HepG2 (cell line): ENCODE data around the gene TRAF4. TPM values are rescaled to one million over a fixed set of nuclear protein-coding genes. Genes with fewer than 3 reads are reported as not detected.

Source experiments
- ATAD3A ChIP-seq: sonication (generic); formaldehyde crosslinking; IDR thresholded peaks from 2 replicates; pipeline ENCODE4 v1.4.0; 2020; ENCODE audit warnings: missing genetic modification reagents
- CSRNP1 ChIP-seq: sonication (generic); formaldehyde crosslinking; IDR thresholded peaks from 2 replicates; pipeline ENCODE4 v1.8.1; 2023; ENCODE audit warnings: mild to moderate bottlenecking, missing genetic modification reagents
- FOSL1 ChIP-seq: sonication (generic); formaldehyde crosslinking; IDR thresholded peaks from 2 replicates; pipeline ENCODE4 v1.9.0; 2021; ENCODE audit warnings: missing genetic modification reagents, borderline replicate concordance
- FOXO1 ChIP-seq: sonication (generic); formaldehyde crosslinking; IDR thresholded peaks from 2 replicates; pipeline ENCODE4 v1.4.0; 2020; ENCODE audit warnings: missing genetic modification reagents
- GFI1 ChIP-seq: sonication (generic); formaldehyde crosslinking; IDR thresholded peaks from 2 replicates; pipeline ENCODE4 v1.5.0; 2020; ENCODE audit warnings: missing genetic modification reagents, mild to moderate bottlenecking, borderline replicate concordance
- HBP1 ChIP-seq: IDR thresholded peaks from 2 replicates; pipeline ENCODE4 v1.6.1; 2016; ENCODE audit warnings: low read depth, control low read depth
- HDAC2 ChIP-seq: sonication (generic); formaldehyde crosslinking; IDR thresholded peaks from 2 replicates; pipeline ENCODE4 v1.4.0; 2020; ENCODE audit warnings: missing genetic modification reagents
- MBNL3 ChIP-seq: fragments of 250-450 bp; sonication (Bioruptor Pico); conservative IDR thresholded peaks from 2 replicates; pipeline ENCODE4 v1.8.0; 2022; ENCODE audit warnings: mild to moderate bottlenecking, inconsistent platforms
- MEIS1 ChIP-seq: sonication (generic); formaldehyde crosslinking; IDR thresholded peaks from 2 replicates; pipeline ENCODE4 v1.9.0; 2021; ENCODE audit warnings: mild to moderate bottlenecking, missing genetic modification reagents, moderate library complexity, borderline replicate concordance
- NAIF1 ChIP-seq: sonication (generic); formaldehyde crosslinking; IDR thresholded peaks from 2 replicates; pipeline ENCODE4 v1.5.0; 2020; ENCODE audit warnings: mild to moderate bottlenecking, missing genetic modification reagents, borderline replicate concordance
- PATZ1 ChIP-seq: sonication (generic); formaldehyde crosslinking; IDR thresholded peaks from 2 replicates; pipeline ENCODE4 v1.4.0; 2020; ENCODE audit warnings: missing genetic modification reagents
- SMAD9 ChIP-seq: sonication (generic); formaldehyde crosslinking; IDR thresholded peaks from 2 replicates; pipeline ENCODE4 v1.5.1; 2020; ENCODE audit warnings: mild to moderate bottlenecking, missing genetic modification reagents
- TFDP1 ChIP-seq: IDR thresholded peaks from 2 replicates; pipeline ENCODE4 v1.6.1; 2016; ENCODE audit warnings: missing compliant biosample characterization, missing genetic modification reagents, borderline replicate concordance
- ZBTB1 ChIP-seq: sonication (generic); formaldehyde crosslinking; IDR thresholded peaks from 2 replicates; pipeline ENCODE4 v1.4.0; 2020; ENCODE audit warnings: missing genetic modification reagents, borderline replicate concordance
- ZFP1 ChIP-seq: IDR thresholded peaks from 2 replicates; pipeline ENCODE4 v1.6.1; 2016
- ZMAT3 ChIP-seq: sonication (generic); formaldehyde crosslinking; conservative IDR thresholded peaks from 2 replicates; pipeline ENCODE4 v1.7.0; 2021; ENCODE audit warnings: missing genetic modification reagents
- ZNF331 ChIP-seq: sonication (generic); formaldehyde crosslinking; IDR thresholded peaks from 2 replicates; pipeline ENCODE4 v1.4.0; 2020; ENCODE audit warnings: missing genetic modification reagents
- ZNF576 ChIP-seq: sonication (generic); formaldehyde crosslinking; IDR thresholded peaks from 2 replicates; pipeline ENCODE4 v1.4.0; 2020; ENCODE audit warnings: mild to moderate bottlenecking, missing genetic modification reagents
- ZNF589 ChIP-seq: sonication (generic); formaldehyde crosslinking; conservative IDR thresholded peaks from 2 replicates; pipeline ENCODE4 v1.8.0; 2022; ENCODE audit warnings: mild to moderate bottlenecking, moderate library complexity, missing genetic modification reagents
- ZNF740 ChIP-seq: sonication (generic); formaldehyde crosslinking; IDR thresholded peaks from 2 replicates; pipeline ENCODE4 v1.4.0; 2020; ENCODE audit warnings: missing genetic modification reagents
- ZNF891 ChIP-seq: sonication (generic); formaldehyde crosslinking; IDR thresholded peaks from 2 replicates; pipeline ENCODE4 v1.5.0; 2020; ENCODE audit warnings: mild to moderate bottlenecking, missing genetic modification reagents
- ZSCAN29 ChIP-seq: sonication (generic); formaldehyde crosslinking; conservative IDR thresholded peaks from 2 replicates; pipeline ENCODE4 v1.4.0; 2020; ENCODE audit warnings: mild to moderate bottlenecking, missing genetic modification reagents
- ZSCAN31 ChIP-seq: sonication (generic); formaldehyde crosslinking; IDR thresholded peaks from 2 replicates; pipeline ENCODE4 v1.5.0; 2020; ENCODE audit warnings: low read depth, mild to moderate bottlenecking, missing genetic modification reagents
- polyA plus RNA-seq, 8 experiments: library from polyadenylated mRNA; depleted of rRNA in 3 of 8; stranded (reverse) in 7 of 8; unstranded in 1 of 8; fragments of >200 nt; fragmentation: Illumina TruSeq in 4 of 8; extraction: Trizol in 4 of 8; gene quantifications; 2 replicates each; pipeline versions ENCODE4 v1.2.1 to v1.2.3, GENCODE V29; 2011 to 2016; ENCODE audit warnings: low read depth in 4 of 8, missing spikeins in 1 of 8, mixed read lengths in 1 of 8; ENCODE audit not compliant: insufficient read depth in 1 of 8
- total RNA-seq, 5 experiments: library from RNA; depleted of rRNA; stranded (reverse); fragments of >200 nt; fragmentation: Illumina TruSeq; extraction: Trizol; gene quantifications; 2 replicates each; pipeline ENCODE4 v1.2.3, GENCODE V29; 2016; ENCODE audit warnings: low read depth in 1 of 5

The TRAF4 gene
- total and polyA plus RNA-seq, 2 of the 13 experiments (the other 11 are each of a cell fraction or from before 2014, with no cell fraction given), result 86.0 to 89.9 TPM

- TF ChIP-seq HBP1 (no peak), ZNF740 (CRISPR knock-in tag) (peak; percentile 83), ATAD3A (no peak), ZBTB1 (CRISPR knock-in tag) (no peak), PATZ1 (peak; percentile 99), ZNF331 (CRISPR knock-in tag) (peak; percentile 62), MEIS1 (CRISPR knock-in tag) (peak; percentile 48; the same call in 1 of the 2 replicates), GFI1 (CRISPR knock-in tag) (peak; percentile 98), FOSL1 (CRISPR knock-in tag) (no peak), SMAD9 (CRISPR knock-in tag) (no peak), ZMAT3 (CRISPR knock-in tag) (no peak), ZSCAN29 (CRISPR knock-in tag) (peak; percentile 69; the same call in 1 of the 2 replicates), MBNL3 (CRISPR knock-in tag) (no peak), FOXO1 (CRISPR knock-in tag) (0 out of 2 replicates have a peak, but pooled peaks have one; percentile 10), ZSCAN31 (CRISPR knock-in tag) (no peak), HDAC2 (CRISPR knock-in tag) (peak; percentile 68), ZNF576 (no peak), NAIF1 (CRISPR knock-in tag) (peak; percentile 52; the same call in 1 of the 2 replicates), ZNF589 (no peak), ZFP1 (CRISPR knock-in tag) (no peak), TFDP1 (no peak), ZNF891 (0 out of 2 replicates have a peak, but pooled peaks have one; percentile 23), CSRNP1 (no peak)
Observed at GRCh38 chr17:28744972-28745785, 1.4 kb downstream of the TRAF4 start (continued).
